Neural progenitor cell (in vitro differentiated cells): ENCODE data around the gene MYO15B. TPM values are rescaled to one million over a fixed set of nuclear protein-coding genes. Genes with fewer than 3 reads are reported as not detected.
"Not testable (repeated sequence)": the region's sequence is repeated elsewhere in the genome, so short reads cannot be mapped to it uniquely, and the experiment has no call there.

Source experiments
- DNase-seq: peaks from one replicate; pipeline ENCODE4 v3.0.0-alpha.2; 2016; ENCODE audit warnings: low spot score
- H2AFZ ChIP-seq: fragments of 200-600 bp; sonication (generic); replicated peaks from 2 replicates; pipeline ENCODE4 v1.6.1; 2016; ENCODE audit warnings: antibody characterized with exemption
- H3F3A ChIP-seq: fragments of 200-600 bp; sonication (generic); 2 replicates; pipeline ENCODE4 v1.6.1; 2016; ENCODE audit warnings: antibody characterized with exemption, low read depth
- H3K27ac ChIP-seq: fragments of 200-600 bp; sonication (generic); 2 replicates; pipeline ENCODE4 v1.5.1; 2016; ENCODE audit warnings: mild to moderate bottlenecking
- H3K27me3 ChIP-seq: fragments of 200-600 bp; sonication (generic); 2 replicates; pipeline ENCODE4 v1.6.1; 2016; ENCODE audit warnings: mild to moderate bottlenecking, moderate library complexity
- H3K36me3 ChIP-seq: fragments of 200-600 bp; sonication (generic); 2 replicates; pipeline ENCODE4 v1.5.1; 2016
- H3K4me1 ChIP-seq: fragments of 200-600 bp; sonication (generic); 2 replicates; pipeline ENCODE4 v1.6.1; 2016; ENCODE audit warnings: mixed run types
- H3K4me2 ChIP-seq: fragments of 200-600 bp; sonication (generic); 2 replicates; pipeline ENCODE4 v1.6.1; 2016
- H3K4me3 ChIP-seq: fragments of 200-600 bp; sonication (generic); 2 replicates; pipeline ENCODE4 v1.5.1; 2016
- H3K79me2 ChIP-seq: fragments of 200-600 bp; sonication (generic); 2 replicates; pipeline ENCODE4 v1.6.1; 2016; ENCODE audit warnings: low read depth
- H3K9ac ChIP-seq: fragments of 200-600 bp; sonication (generic); 2 replicates; pipeline ENCODE4 v1.6.1; 2016
- H3K9me3 ChIP-seq: fragments of 200-600 bp; sonication (generic); 2 replicates; pipeline ENCODE4 v1.5.1; 2016; ENCODE audit warnings: low read depth
- H4K20me1 ChIP-seq: fragments of 200-600 bp; sonication (generic); 2 replicates; pipeline ENCODE4 v1.6.1; 2016; ENCODE audit warnings: low read depth
- H3K27ac Mint-ChIP-seq: 3 replicates; pipeline ENCODE4 v1.8.0; 2021; ENCODE audit warnings: mixed read lengths
- H3K27me3 Mint-ChIP-seq: 2 replicates; pipeline ENCODE4 v1.8.0; 2022; ENCODE audit warnings: low read depth, mild to moderate bottlenecking, inconsistent platforms, moderate library complexity, mixed read lengths; ENCODE audit not compliant: insufficient read depth
- H3K36me3 Mint-ChIP-seq: 3 replicates; pipeline ENCODE4 v1.8.0; 2021; ENCODE audit warnings: mixed read lengths
- H3K4me1 Mint-ChIP-seq: 3 replicates; pipeline ENCODE4 v1.8.0; 2021; ENCODE audit warnings: mixed read lengths
- H3K4me3 Mint-ChIP-seq: 3 replicates; pipeline ENCODE4 v1.8.0; 2021; ENCODE audit warnings: mild to moderate bottlenecking, moderate library complexity, mixed read lengths
- H3K9me3 Mint-ChIP-seq: 3 replicates; pipeline ENCODE4 v1.8.0; 2020; ENCODE audit warnings: mixed read lengths
- EZH2 ChIP-seq: fragments of 200-600 bp; sonication (generic); IDR thresholded peaks from 2 replicates; pipeline ENCODE4 v1.6.1; 2017; ENCODE audit warnings: antibody characterized with exemption, mild to moderate bottlenecking, moderate library complexity
- EZH2phosphoT487 ChIP-seq: fragments of 200-600 bp; sonication (generic); IDR thresholded peaks from 2 replicates; pipeline ENCODE4 v1.6.1; 2017; ENCODE audit warnings: antibody characterized with exemption
- total RNA-seq: library from RNA; depleted of rRNA; stranded (reverse); fragments of >200 nt; gene quantifications from 2 replicates; pipeline ENCODE4 v1.2.3, GENCODE V29; 2015; ENCODE audit warnings: low replicate concordance
- TF ChIP-seq, protein P1 (sequence below): fragments of 200-600 bp; sonication (generic); IDR thresholded peaks from 2 replicates; pipeline ENCODE4 v1.5.1; 2017; ENCODE audit warnings: antibody characterized with exemption, mild to moderate bottlenecking

The MYO15B gene
- total RNA-seq, 1 donor from 2014 or later = 10.2 TPM

DNA sequence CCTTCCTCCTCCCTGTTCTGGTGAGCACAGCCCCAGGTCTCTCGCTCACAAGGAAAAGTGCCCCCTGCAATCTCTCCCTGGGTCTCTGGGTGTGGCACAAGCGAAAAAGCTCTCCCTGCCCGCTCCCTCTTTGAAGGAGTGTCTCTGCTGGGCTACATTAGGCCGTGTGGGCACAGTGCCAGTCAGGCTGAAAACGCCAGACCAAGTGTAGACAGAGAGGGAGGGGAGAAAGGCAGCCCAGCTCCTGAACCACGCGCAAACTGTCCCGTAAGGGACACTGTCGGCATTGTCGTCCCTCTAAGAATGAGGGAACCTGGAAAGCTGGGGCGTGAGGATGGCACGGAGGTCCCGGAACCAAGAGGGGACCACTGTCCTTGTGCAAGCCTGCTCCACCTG lies 49.5 kb downstream of the MYO15B start:
- H3K9me3 ChIP-seq = no peaks in the 10 kb centered on the region
- H2AFZ ChIP-seq = no peak overlapping the region
- Mint-ChIP-seq H3K27me3 (peaks cover 14% of the 10 kb centered on the region), H3K36me3 (no peaks in the 10 kb centered on the region), H3K27ac (peak overlapping the region; percentile 57), H3K9me3 (no peaks in the 10 kb centered on the region), H3K4me3 (no peak overlapping the region), H3K4me1 (peaks cover 38% of the 10 kb centered on the region)
- TF ChIP-seq EZH2phosphoT487 (no peak), EZH2 (no peak)
- TF ChIP-seq, protein P1, sequence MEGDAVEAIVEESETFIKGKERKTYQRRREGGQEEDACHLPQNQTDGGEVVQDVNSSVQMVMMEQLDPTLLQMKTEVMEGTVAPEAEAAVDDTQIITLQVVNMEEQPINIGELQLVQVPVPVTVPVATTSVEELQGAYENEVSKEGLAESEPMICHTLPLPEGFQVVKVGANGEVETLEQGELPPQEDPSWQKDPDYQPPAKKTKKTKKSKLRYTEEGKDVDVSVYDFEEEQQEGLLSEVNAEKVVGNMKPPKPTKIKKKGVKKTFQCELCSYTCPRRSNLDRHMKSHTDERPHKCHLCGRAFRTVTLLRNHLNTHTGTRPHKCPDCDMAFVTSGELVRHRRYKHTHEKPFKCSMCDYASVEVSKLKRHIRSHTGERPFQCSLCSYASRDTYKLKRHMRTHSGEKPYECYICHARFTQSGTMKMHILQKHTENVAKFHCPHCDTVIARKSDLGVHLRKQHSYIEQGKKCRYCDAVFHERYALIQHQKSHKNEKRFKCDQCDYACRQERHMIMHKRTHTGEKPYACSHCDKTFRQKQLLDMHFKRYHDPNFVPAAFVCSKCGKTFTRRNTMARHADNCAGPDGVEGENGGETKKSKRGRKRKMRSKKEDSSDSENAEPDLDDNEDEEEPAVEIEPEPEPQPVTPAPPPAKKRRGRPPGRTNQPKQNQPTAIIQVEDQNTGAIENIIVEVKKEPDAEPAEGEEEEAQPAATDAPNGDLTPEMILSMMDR = no peak
- no peak overlapping the region for H3K4me2 ChIP-seq
- no peak overlapping the region for H3K4me3 ChIP-seq
- peaks cover 25% of the 10 kb centered on the region for H3K4me1 ChIP-seq
- no peak overlapping the region for H3K27ac ChIP-seq
- no peak for DNase-seq
- H3K36me3 ChIP-seq = no peaks in the 10 kb centered on the region
- no peak overlapping the region for H3K9ac ChIP-seq
- peaks cover 55% of the 10 kb centered on the region for H4K20me1 ChIP-seq
- no peaks in the 10 kb centered on the region for H3K79me2 ChIP-seq
- peaks cover 22% of the 10 kb centered on the region for H3F3A ChIP-seq
- no peaks in the 10 kb centered on the region for H3K27me3 ChIP-seq

DNA sequence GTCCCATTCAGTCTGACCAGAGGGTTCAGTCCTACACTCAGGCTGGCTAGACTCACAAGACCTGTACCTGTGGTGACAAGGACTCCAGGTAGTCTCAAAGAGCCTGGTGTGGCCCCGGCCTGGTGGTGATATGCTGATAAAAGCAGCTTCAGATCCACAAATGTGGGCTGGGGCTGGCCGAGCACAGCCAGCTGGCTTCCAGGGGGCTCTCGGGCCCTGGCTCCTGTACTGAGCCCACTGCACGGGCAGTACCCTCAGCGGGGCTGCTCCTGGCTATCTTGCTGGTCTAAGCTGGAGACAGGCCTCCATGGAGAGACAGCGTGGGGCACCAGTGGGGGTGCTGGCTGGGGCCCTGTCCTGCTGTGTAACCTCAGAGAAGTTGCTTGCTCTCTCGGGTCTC lies 50.0 kb downstream of the MYO15B start:
- Histone ChIP-seq H3K4me2 (no peak overlapping the region), H3K36me3 (no peaks in the 10 kb centered on the region), H3K4me3 (no peak overlapping the region), H3K27ac (no peak overlapping the region), H4K20me1 (peaks cover 51% of the 10 kb centered on the region), H3K9me3 (no peaks in the 10 kb centered on the region), H3F3A (peaks cover 22% of the 10 kb centered on the region), H2AFZ (no peak overlapping the region), H3K27me3 (no peaks in the 10 kb centered on the region), H3K9ac (no peak overlapping the region), H3K4me1 (peaks cover 25% of the 10 kb centered on the region), H3K79me2 (no peaks in the 10 kb centered on the region)
- no peaks in the 10 kb centered on the region for H3K9me3 Mint-ChIP-seq
- no peaks in the 10 kb centered on the region for H3K36me3 Mint-ChIP-seq
- TF ChIP-seq EZH2phosphoT487 (no peak), EZH2 (no peak)
- TF ChIP-seq, protein P1 = no peak
- no peak overlapping the region for H3K4me3 Mint-ChIP-seq
- peaks cover 34% of the 10 kb centered on the region for H3K4me1 Mint-ChIP-seq
- no peak for DNase-seq
- no peak overlapping the region for H3K27ac Mint-ChIP-seq
- peaks cover 14% of the 10 kb centered on the region for H3K27me3 Mint-ChIP-seq

DNA sequence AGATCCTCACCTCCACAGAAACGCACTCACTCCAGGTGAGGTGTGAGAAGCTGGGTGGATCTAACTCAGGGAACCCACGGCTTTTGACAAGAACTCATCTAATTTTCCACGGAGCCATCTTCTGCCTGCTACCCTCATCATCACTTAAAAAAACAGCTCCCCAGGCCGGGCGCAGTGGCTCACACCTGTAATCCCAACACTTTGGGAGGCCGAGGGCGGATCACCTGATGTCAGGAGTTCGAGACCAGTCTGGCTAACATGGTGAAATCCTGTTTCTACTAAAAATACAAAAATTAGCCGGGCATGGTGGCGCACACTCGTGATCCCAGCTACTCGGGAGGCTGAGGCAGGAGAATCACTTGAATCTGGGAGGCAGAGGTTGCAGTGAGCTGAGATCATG lies 50.4 kb downstream of the MYO15B start:
- DNase-seq, H3K4me2 ChIP-seq, H3K9me3 Mint-ChIP-seq, H3K27me3 ChIP-seq, H3K27ac Mint-ChIP-seq, H3K9ac ChIP-seq, H3K36me3 Mint-ChIP-seq, H3K79me2 ChIP-seq, H3K36me3 ChIP-seq, H3K4me3 Mint-ChIP-seq, H2AFZ ChIP-seq, H3K27ac ChIP-seq, H3K9me3 ChIP-seq, H3K4me3 ChIP-seq: not testable (repeated sequence)
- H4K20me1 ChIP-seq = peaks cover 50% of the 10 kb centered on the region
- peaks cover 21% of the 10 kb centered on the region for H3F3A ChIP-seq
- peaks cover 14% of the 10 kb centered on the region for H3K27me3 Mint-ChIP-seq
- peaks cover 24% of the 10 kb centered on the region for H3K4me1 ChIP-seq
- peaks cover 31% of the 10 kb centered on the region for H3K4me1 Mint-ChIP-seq

DNA sequence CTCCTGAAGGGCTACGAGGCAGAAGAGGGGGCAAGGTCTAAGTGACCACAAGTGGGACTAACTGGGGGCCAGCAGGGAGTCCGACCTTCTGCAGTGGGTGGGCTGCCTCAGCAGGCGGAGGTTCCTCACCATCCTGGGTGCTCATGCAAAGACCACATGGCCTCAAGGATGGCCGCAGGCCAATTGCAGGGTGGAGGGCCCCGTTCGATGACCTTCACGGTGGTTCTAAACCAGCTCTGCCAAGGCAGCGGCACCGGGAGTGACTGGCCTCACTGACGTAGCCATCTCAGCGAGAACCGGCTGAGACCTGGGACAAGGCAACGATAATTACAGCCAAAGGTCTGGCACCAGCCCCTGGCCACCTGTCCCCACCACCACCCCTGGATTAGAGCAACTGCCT lies 51.3 kb downstream of the MYO15B start:
- Mint-ChIP-seq H3K36me3 (no peaks in the 10 kb centered on the region), H3K4me3 (no peak overlapping the region), H3K4me1 (peaks cover 23% of the 10 kb centered on the region), H3K9me3 (no peaks in the 10 kb centered on the region), H3K27me3 (peaks cover 10% of the 10 kb centered on the region), H3K27ac (no peak overlapping the region)
- TF ChIP-seq EZH2 (no peak), EZH2phosphoT487 (no peak)
- TF ChIP-seq, protein P1 = no peak
- Histone ChIP-seq H3K36me3 (no peaks in the 10 kb centered on the region), H3K27me3 (no peaks in the 10 kb centered on the region), H4K20me1 (peaks cover 47% of the 10 kb centered on the region), H3K4me3 (no peak overlapping the region), H2AFZ (no peak overlapping the region), H3K9ac (no peak overlapping the region), H3K79me2 (no peaks in the 10 kb centered on the region), H3K27ac (no peak overlapping the region), H3K9me3 (no peaks in the 10 kb centered on the region), H3F3A (peaks cover 15% of the 10 kb centered on the region), H3K4me1 (peaks cover 17% of the 10 kb centered on the region), H3K4me2 (no peak overlapping the region)
- no peak for DNase-seq
